ENCODE measurements around the gene TNFRSF8.

DNA sequence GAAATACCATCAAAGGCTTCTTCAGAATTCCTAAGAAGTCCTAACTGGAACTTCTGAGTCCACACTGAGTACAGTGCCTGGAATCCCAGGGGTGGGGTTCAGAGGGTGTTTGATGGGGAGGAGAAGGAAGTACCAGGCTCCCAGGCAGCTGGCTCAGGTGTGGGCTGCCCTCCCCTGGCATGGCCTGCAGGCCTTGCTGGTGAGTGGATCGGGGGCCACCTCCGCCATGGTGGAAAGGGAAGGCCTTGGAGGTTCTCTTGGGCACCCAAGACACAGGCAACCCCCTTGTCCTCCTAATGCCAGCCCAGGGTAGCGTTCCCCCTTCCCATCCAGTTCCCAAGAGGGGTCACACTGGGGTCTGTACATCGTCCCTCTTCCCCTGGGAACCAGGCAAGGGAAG, 76.9 kb downstream of the TNFRSF8 start:
- TF ChIP-seq, protein P1, sequence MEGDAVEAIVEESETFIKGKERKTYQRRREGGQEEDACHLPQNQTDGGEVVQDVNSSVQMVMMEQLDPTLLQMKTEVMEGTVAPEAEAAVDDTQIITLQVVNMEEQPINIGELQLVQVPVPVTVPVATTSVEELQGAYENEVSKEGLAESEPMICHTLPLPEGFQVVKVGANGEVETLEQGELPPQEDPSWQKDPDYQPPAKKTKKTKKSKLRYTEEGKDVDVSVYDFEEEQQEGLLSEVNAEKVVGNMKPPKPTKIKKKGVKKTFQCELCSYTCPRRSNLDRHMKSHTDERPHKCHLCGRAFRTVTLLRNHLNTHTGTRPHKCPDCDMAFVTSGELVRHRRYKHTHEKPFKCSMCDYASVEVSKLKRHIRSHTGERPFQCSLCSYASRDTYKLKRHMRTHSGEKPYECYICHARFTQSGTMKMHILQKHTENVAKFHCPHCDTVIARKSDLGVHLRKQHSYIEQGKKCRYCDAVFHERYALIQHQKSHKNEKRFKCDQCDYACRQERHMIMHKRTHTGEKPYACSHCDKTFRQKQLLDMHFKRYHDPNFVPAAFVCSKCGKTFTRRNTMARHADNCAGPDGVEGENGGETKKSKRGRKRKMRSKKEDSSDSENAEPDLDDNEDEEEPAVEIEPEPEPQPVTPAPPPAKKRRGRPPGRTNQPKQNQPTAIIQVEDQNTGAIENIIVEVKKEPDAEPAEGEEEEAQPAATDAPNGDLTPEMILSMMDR (conservative IDR thresholded peaks at IDR 0.05 in 1 of 2, IDR thresholded peaks at IDR 0.05 in 1 of 2; ENCODE audit: low read depth in 1 of 2, low read length in 2 of 2), result no peak
- no peak for TF ChIP-seq EZH2 (IDR thresholded peaks at IDR 0.05; ENCODE audit: low read length, missing control alignments)
